Measurements from ENCODE around the gene FKBP6. TPM values are rescaled to one million over a fixed set of nuclear protein-coding genes. Genes with fewer than 3 reads are reported as not detected.

Gene FKBP6, protein sequence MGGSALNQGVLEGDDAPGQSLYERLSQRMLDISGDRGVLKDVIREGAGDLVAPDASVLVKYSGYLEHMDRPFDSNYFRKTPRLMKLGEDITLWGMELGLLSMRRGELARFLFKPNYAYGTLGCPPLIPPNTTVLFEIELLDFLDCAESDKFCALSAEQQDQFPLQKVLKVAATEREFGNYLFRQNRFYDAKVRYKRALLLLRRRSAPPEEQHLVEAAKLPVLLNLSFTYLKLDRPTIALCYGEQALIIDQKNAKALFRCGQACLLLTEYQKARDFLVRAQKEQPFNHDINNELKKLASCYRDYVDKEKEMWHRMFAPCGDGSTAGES
- not detected in 5 replicates for total RNA-seq (2022; extraction: Qiagen RNA extraction)

DNA sequence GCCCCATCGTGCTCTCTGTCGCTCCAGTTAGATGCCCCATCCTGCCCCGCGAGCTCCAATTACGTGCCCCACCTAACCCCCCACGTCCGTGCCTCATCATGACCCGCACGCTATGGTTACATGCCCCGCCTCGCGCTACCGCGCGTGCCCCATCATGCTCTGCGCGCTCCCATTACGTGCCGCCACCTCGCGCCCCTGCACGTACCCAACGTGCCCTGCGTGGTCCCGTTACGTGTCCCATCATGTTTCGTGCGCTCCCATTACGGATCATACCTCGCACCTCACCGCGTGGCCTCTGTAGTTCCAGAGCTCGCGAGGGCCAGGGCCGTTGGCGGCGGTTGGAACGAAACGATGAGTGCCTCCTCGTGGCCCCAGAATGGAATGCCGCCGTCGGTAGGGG lies at the start of gene FKBP6, which contains the start of gene TRIM50:
Gene FKBP6, plus strand, starts transcription at position 240 of the 400 bp plus-strand sequence. CDS start 268 bp downstream, outside the sequence.
Gene TRIM50, minus strand, starts transcription at position 161 of the 400 bp plus-strand sequence. CDS start 3,295 bp downstream, outside the sequence.

GRCh38 chr7:73308665-73309214 lies 19.2 kb upstream of the FKBP6 start, which contains the start of gene NSUN5:
Gene NSUN5, minus strand, starts transcription at chr7:73308826. Its CDS starts 36 bp downstream, at chr7:73308790.

Other genes starting within 250 kb of the FKBP6 start
- gene SPDYE9, start 242.1 kb upstream of the FKBP6 start, total RNA-seq (2022; extraction: Qiagen RNA extraction) = not detected in 5 replicates
- 48.5 to 64.9 TPM (median 63.9 TPM) in 5 replicates for gene NSUN5, start 19.3 kb upstream of the FKBP6 start, total RNA-seq (2022; extraction: Qiagen RNA extraction)
- not detected in 5 replicates for gene TRIM50, start 79 bp upstream of the FKBP6 start, total RNA-seq (2022; extraction: Qiagen RNA extraction)
- gene FZD9, start 105.6 kb downstream of the FKBP6 start, total RNA-seq (2022; extraction: Qiagen RNA extraction) = 1.0 to 2.2 TPM (median 1.8 TPM) in 5 replicates
- gene BAZ1B, start 194.1 kb downstream of the FKBP6 start, total RNA-seq (2022; extraction: Qiagen RNA extraction) = 50.4 to 65.4 TPM (median 57.5 TPM) in 5 replicates
- 60.4 to 77.9 TPM (median 68.9 TPM) in 5 replicates for gene BCL7B, start 229.5 kb downstream of the FKBP6 start, total RNA-seq (2022; extraction: Qiagen RNA extraction)

Measured in A549 treated with CORT108297 at 1 μM for 4 hours (cell line).